Measurements from ENCODE around the gene GPANK1.

- TF ChIP-seq GATA3 (IDR thresholded peaks at IDR 0.05; ENCODE audit: low read depth, low read length) (no peak), GATA2 (IDR thresholded peaks at IDR 0.05; ENCODE audit: low read depth, low read length) (no peak)
These were observed 15.7 kb upstream of the GPANK1 start, which contains the start of gene LY6G5C for GRCh38 chr6:31680226-31681134.
